ENCODE results near the gene FBXO31.

The FBXO31 gene

DNA sequence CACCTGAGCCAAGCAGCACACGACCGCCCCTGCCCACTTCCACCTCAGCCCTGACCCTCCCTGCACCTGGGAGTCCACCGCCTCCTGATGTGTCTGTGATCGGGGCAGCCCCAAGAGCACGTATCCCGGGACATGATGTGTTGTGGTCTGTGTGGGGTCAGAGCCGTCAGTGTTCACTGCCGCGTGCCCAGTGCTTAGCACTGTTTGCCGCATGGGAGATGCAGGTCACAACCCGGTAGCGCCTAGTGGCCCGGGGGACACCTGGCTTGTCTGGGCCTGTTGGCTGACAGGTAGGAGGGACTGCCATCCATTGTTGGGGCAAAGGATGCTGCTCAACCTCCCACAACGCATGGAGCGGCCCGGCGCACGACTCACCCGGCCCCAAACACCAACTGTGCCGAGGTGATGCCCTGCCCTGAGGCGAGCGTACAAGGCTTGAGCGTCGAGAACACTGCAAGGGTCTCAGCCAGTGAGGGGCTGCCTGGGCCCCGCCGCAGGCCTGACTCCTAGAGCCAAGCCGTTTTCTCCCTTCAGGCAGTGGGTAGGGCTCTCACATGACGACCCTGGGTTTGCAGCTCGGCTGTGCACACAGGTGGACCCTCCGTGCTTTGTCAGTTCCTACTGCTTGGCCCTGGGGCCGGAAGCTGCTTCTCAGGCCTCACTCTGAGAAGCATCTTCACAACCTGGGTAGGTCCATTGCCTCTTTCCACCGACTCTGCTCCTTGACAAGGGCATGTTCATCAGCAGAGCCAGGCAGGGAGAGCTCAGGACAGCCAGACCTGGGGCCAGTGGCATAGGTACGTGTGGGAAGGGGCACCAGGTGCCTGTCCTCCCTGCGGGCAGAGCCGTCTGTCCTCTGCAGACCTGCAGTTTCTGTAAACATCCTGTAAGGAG lies 60.5 kb downstream of the FBXO31 start:
- no peak for DNase-seq (ENCODE audit: low read depth)
- TF ChIP-seq, protein P1, sequence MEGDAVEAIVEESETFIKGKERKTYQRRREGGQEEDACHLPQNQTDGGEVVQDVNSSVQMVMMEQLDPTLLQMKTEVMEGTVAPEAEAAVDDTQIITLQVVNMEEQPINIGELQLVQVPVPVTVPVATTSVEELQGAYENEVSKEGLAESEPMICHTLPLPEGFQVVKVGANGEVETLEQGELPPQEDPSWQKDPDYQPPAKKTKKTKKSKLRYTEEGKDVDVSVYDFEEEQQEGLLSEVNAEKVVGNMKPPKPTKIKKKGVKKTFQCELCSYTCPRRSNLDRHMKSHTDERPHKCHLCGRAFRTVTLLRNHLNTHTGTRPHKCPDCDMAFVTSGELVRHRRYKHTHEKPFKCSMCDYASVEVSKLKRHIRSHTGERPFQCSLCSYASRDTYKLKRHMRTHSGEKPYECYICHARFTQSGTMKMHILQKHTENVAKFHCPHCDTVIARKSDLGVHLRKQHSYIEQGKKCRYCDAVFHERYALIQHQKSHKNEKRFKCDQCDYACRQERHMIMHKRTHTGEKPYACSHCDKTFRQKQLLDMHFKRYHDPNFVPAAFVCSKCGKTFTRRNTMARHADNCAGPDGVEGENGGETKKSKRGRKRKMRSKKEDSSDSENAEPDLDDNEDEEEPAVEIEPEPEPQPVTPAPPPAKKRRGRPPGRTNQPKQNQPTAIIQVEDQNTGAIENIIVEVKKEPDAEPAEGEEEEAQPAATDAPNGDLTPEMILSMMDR (conservative IDR thresholded peaks at IDR 0.05; ENCODE audit: control insufficient read depth, insufficient read depth, low read depth, low read length): no peak
- no peak overlapping the region for H3K4me3 ChIP-seq (ENCODE audit: control insufficient read depth, low read depth, low read length)

GRCh38 chr16:87322360-87322759 lies 61.2 kb downstream of the FBXO31 start:
- TF ChIP-seq, protein P1 (conservative IDR thresholded peaks at IDR 0.05; ENCODE audit: control insufficient read depth, insufficient read depth, low read depth, low read length): no peak
- H3K4me3 ChIP-seq (ENCODE audit: control insufficient read depth, low read depth, low read length): no peak overlapping the region
- no peak for DNase-seq (ENCODE audit: low read depth)

DNA sequence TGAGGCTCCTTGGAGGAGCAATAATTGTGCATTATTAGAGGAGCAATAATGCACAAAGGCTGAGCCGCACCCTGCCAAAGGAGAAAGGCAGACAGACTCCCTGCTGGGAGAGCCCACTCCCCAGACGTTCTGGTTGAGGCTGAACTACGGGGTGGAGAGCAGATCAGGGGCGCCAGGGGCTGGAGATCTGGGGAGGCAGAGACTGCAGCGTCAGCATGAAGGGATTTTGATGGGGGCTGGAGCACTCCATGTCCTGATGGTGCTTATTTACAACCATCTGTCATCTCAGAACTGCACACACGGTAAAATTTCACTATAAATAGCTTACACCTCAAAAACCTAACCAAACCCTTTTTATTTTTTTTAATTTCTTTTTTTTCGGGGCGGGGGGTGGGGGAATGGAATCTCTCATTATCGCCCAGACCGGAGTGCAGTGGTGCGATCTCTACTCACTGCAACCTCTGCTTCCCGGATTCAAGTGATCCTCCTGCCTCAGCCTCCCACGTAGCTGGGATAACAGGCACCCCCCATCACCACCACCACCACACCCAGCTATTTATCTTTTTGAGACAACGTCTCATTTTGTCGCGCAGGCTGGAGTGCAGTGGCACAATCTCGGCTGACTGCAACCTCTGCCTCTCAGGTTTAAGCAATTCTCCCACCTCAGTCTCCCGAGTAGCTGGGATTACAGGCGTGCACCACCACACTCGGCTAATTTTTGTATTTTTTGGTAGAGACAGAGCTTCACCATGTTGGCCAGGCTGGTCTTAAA lies 62.1 kb downstream of the FBXO31 start:
- H3K4me3 ChIP-seq (ENCODE audit: control insufficient read depth, low read depth, low read length): no peak overlapping the region
- DNase-seq (ENCODE audit: low read depth): no peak
- TF ChIP-seq, protein P1 (conservative IDR thresholded peaks at IDR 0.05; ENCODE audit: control insufficient read depth, insufficient read depth, low read depth, low read length): no peak

DNA sequence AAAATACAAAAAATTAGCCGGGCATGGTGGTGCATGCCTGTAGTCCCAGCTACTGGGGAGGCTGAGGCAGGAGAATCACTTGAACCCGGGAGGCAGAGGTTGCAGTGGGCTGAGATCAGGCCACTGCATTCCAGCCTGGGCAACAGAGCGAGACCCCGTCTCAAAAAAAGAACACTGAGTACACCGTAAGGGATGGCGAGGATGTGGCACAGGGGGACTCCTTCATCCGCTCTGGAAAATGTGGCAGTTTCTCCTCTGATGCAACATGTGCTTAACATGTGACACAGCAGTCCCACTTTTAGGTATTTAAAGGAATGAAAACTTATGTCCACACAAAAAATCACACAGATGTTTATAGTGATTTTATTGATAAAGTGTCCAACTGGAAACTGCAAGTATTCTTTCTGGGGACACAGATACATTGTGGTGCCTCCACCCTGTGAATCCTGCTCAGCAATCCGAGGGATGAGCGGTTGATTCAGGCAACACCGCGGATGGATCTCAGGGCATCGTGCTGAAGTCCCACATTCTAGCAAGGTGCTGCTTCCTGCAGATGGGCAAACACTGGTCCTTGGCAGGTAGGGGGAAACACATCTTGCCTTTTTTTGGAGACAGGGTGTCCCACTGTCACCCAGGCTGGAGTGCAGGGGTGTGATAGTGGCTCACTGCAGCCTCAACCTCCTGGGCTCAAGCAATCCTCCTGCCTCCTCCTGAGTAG lies 62.9 kb downstream of the FBXO31 start:
- no peak for DNase-seq (ENCODE audit: low read depth)
- TF ChIP-seq, protein P1 (conservative IDR thresholded peaks at IDR 0.05; ENCODE audit: control insufficient read depth, insufficient read depth, low read depth, low read length): no peak
- H3K4me3 ChIP-seq (ENCODE audit: control insufficient read depth, low read depth, low read length): no peak overlapping the region

GRCh38 chr16:87319997-87320491 lies 63.5 kb downstream of the FBXO31 start:
- DNase-seq (ENCODE audit: low read depth): no peak
- TF ChIP-seq, protein P1 (conservative IDR thresholded peaks at IDR 0.05; ENCODE audit: control insufficient read depth, insufficient read depth, low read depth, low read length): no peak
- H3K4me3 ChIP-seq (ENCODE audit: control insufficient read depth, low read depth, low read length): no peak overlapping the region

DNA sequence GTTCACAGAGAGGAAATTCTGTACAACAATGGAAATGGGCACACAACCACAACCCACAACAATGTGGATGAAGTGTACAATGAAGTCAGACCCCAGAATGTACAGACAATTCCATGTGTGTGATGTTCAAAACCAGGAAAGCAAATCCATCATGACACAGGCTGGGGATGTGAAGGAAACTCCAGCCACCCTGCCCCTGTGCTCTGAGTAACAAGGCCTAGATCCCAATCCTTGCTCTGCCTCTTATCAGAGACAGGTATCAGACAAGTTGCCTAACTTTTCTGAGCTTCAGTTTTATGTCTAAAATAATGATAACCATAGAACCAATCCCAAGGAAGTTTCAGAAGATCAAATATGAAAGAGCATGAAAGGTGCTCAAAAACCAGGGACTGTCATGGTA lies 64.6 kb downstream of the FBXO31 start:
- no peak overlapping the region for H3K4me3 ChIP-seq (ENCODE audit: control insufficient read depth, low read depth, low read length)
- DNase-seq (ENCODE audit: low read depth): no peak
- TF ChIP-seq, protein P1 (conservative IDR thresholded peaks at IDR 0.05; ENCODE audit: control insufficient read depth, insufficient read depth, low read depth, low read length): no peak

Data from fibroblast of mammary gland (primary cell).